ENCODE measurements around the gene PRKG1.
"Not testable (repeated sequence)": the region's sequence is repeated elsewhere in the genome, so short reads cannot be mapped to it uniquely, and the experiment has no call there.

PRKG1 gene

DNA sequence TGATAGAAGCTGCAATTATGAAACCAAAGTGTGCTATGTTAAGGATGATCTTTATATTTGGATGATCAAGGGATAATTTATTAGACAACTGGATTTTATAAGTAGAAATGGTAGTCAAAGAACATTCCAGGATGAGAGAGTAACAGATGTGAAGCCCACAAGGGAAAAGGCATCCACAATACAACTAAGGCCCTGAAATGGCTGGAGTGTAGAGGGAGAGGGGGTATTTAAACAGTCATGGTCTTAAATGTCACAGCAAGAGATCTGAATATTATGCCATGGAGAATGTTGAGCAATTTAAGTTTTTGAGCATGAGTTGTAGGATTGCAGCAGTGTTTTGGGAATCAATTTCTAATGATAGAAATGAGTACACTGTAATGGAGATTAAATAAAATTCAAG, 957.5 kb downstream of the PRKG1 start:
- H3K27me3 Mint-ChIP-seq, result no peaks in the 10 kb centered on the region
- no peak overlapping the region for H3K4me3 Mint-ChIP-seq
- H3K9me3 Mint-ChIP-seq, result peaks cover 12% of the 10 kb centered on the region
- H3K27ac Mint-ChIP-seq (ENCODE audit: low read depth), result no peak overlapping the region
- DNase-seq (ENCODE audit: low spot score in 2 of 2) (no peak), ATAC-seq (replicated peaks; ENCODE audit: extremely low read depth, poor library complexity, severe bottlenecking) (no peak)
- no peaks in the 10 kb centered on the region for H3K4me1 Mint-ChIP-seq
- H3K36me3 Mint-ChIP-seq (ENCODE audit: insufficient read depth), result no peaks in the 10 kb centered on the region

DNA sequence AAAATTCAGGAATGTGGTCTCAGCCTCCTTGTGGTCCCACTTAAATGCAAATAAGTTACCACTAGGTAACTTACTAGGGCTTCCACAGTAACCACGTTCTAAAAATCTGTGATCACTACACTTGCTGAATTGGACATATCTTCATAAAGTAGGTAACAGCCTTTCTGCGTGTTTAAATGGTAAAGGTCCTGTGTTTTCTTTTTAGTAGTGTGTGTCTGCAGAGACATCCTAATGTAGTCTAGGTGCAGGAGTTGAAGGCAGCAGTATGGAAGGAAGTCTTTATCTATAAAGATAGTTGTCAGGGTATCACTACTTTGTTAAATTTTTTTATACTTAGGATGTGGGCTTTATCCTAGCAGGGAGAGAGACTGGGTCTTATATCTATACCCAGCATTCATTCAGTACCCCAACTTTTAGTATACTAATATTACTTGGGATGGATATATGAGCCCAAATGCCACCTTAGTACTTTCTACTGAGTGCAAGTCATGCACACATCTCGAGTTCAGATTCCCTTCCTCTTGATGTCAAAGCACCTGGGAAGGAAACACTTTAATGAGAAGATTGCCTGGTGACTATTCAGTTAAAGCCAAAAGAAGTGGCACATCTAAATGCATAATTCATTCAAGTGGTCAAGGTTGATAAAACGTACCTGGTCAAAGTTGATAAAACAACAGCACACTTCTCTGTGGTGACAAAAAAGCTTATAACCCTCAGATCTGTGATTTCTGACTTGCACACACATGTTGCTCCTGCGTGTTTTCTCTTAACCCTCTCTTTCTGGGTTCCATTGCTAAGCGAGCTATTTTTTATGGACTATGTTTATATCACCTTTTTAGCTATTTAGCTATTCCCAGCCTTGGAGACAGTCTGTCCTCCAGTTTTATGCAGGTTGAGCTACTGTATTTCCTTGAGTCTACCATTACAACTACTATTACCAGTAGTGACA, 958.7 kb downstream of the PRKG1 start:
- no peaks in the 10 kb centered on the region for H3K36me3 Mint-ChIP-seq (ENCODE audit: insufficient read depth)
- no peaks in the 10 kb centered on the region for H3K4me1 Mint-ChIP-seq
- H3K27me3 Mint-ChIP-seq, result no peaks in the 10 kb centered on the region
- no peak overlapping the region for H3K27ac Mint-ChIP-seq (ENCODE audit: low read depth)
- H3K9me3 Mint-ChIP-seq, result peaks cover 12% of the 10 kb centered on the region
- H3K4me3 Mint-ChIP-seq, result no peak overlapping the region
- no peak for ATAC-seq (replicated peaks; ENCODE audit: extremely low read depth, poor library complexity, severe bottlenecking)
- no peak for DNase-seq (ENCODE audit: low spot score in 2 of 2)

DNA sequence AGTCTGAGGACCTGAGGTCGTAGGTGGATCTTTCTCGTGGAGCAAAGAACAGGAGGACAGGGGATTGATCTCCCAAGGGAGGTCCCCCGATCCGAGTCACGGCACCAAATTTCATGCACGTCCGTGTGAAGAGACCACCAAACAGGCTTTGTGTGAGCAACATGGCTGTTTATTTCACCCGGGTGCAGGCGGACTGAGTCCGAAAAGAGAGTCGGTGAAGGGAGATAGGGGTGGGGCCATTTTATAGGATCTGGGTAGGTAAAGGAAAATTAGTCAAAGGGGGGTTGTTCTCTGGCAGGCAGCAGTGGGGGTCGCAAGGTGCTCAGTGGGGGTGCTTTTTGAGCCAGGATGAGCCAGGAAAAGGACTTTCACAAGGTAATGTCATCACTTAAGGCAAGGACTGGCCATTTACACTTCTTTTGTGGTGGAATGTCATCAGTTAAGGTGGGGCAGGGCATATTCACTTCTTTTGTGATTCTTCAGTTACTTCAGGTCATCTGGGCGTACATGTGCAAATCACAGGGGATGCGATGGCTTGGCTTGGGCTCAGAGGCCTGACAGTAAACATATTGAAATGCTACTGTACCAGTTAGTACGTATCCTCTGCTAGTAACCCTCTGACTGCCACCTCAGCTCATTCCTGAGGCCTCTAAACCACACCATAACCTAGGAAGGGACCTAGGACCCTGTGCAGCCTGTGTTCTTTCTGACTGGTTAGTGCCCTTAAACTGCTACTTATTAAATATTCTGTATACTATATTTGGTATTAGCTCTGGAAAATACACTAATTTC, 964.9 kb downstream of the PRKG1 start:
- H3K27ac Mint-ChIP-seq (ENCODE audit: low read depth); H3K4me1 Mint-ChIP-seq; H3K27me3 Mint-ChIP-seq; ATAC-seq (replicated peaks; ENCODE audit: extremely low read depth, poor library complexity, severe bottlenecking); H3K4me3 Mint-ChIP-seq; H3K9me3 Mint-ChIP-seq; H3K36me3 Mint-ChIP-seq (ENCODE audit: insufficient read depth); DNase-seq (ENCODE audit: low spot score in 2 of 2): not testable (repeated sequence)

- no peaks in the 10 kb centered on the region for H3K4me1 Mint-ChIP-seq
- H3K9me3 Mint-ChIP-seq, result peaks cover 2% of the 10 kb centered on the region
- H3K27me3 Mint-ChIP-seq, result no peaks in the 10 kb centered on the region
- peaks cover 2% of the 10 kb centered on the region for H3K36me3 Mint-ChIP-seq (ENCODE audit: insufficient read depth)
- ATAC-seq (replicated peaks; ENCODE audit: extremely low read depth, poor library complexity, severe bottlenecking) (no peak), DNase-seq (ENCODE audit: low spot score in 2 of 2) (no peak)
- no peak overlapping the region for H3K27ac Mint-ChIP-seq (ENCODE audit: low read depth)
- no peak overlapping the region for H3K4me3 Mint-ChIP-seq
These were observed 966.2 kb downstream of the PRKG1 start for GRCh38 chr10:52040486-52040885.

GRCh38 chr10:52043811-52044210, 969.5 kb downstream of the PRKG1 start:
- no peaks in the 10 kb centered on the region for H3K27me3 Mint-ChIP-seq
- peaks cover 2% of the 10 kb centered on the region for H3K36me3 Mint-ChIP-seq (ENCODE audit: insufficient read depth)
- H3K27ac Mint-ChIP-seq (ENCODE audit: low read depth), result no peak overlapping the region
- H3K4me3 Mint-ChIP-seq, result no peak overlapping the region
- no peaks in the 10 kb centered on the region for H3K9me3 Mint-ChIP-seq
- DNase-seq (ENCODE audit: low spot score in 2 of 2) (no peak), ATAC-seq (replicated peaks; ENCODE audit: extremely low read depth, poor library complexity, severe bottlenecking) (no peak)
- H3K4me1 Mint-ChIP-seq, result no peaks in the 10 kb centered on the region

- Mint-ChIP-seq H3K4me1 (no peaks in the 10 kb centered on the region), H3K27me3 (no peaks in the 10 kb centered on the region), H3K4me3 (no peak overlapping the region), H3K27ac (ENCODE audit: low read depth) (no peak overlapping the region), H3K36me3 (ENCODE audit: insufficient read depth) (peaks cover 2% of the 10 kb centered on the region), H3K9me3 (peaks cover 7% of the 10 kb centered on the region)
- DNase-seq (ENCODE audit: low spot score in 2 of 2), result no peak
- ATAC-seq (replicated peaks; ENCODE audit: extremely low read depth, poor library complexity, severe bottlenecking), result no peak
These were observed 973.8 kb downstream of the PRKG1 start for GRCh38 chr10:52048051-52048450.

GRCh38 chr10:52050429-52051047, 976.3 kb downstream of the PRKG1 start:
- Mint-ChIP-seq H3K27me3 (no peaks in the 10 kb centered on the region), H3K36me3 (ENCODE audit: insufficient read depth) (no peaks in the 10 kb centered on the region)
- ATAC-seq (replicated peaks; ENCODE audit: extremely low read depth, poor library complexity, severe bottlenecking), result no peak

GRCh38 chr10:52053497-52053896, 979.2 kb downstream of the PRKG1 start:
- DNase-seq (ENCODE audit: low spot score in 2 of 2) (no peak), ATAC-seq (replicated peaks; ENCODE audit: extremely low read depth, poor library complexity, severe bottlenecking) (no peak)
- H3K27ac Mint-ChIP-seq (ENCODE audit: low read depth), result no peak overlapping the region
- H3K4me1 Mint-ChIP-seq, result no peaks in the 10 kb centered on the region
- H3K27me3 Mint-ChIP-seq, result no peaks in the 10 kb centered on the region
- H3K4me3 Mint-ChIP-seq, result no peak overlapping the region
- H3K9me3 Mint-ChIP-seq, result peaks cover 7% of the 10 kb centered on the region
- H3K36me3 Mint-ChIP-seq (ENCODE audit: insufficient read depth), result no peaks in the 10 kb centered on the region

More at GRCh38 chr10:52050429-52051047, 976.3 kb downstream of the PRKG1 start:
- Mint-ChIP-seq H3K4me3 (no peak overlapping the region), H3K27ac (ENCODE audit: low read depth) (no peak overlapping the region), H3K4me1 (no peaks in the 10 kb centered on the region), H3K9me3 (peaks cover 7% of the 10 kb centered on the region)
- no peak for DNase-seq (ENCODE audit: low spot score in 2 of 2)

- Mint-ChIP-seq H3K9me3 (no peaks in the 10 kb centered on the region), H3K4me1 (no peaks in the 10 kb centered on the region), H3K27me3 (no peaks in the 10 kb centered on the region), H3K27ac (ENCODE audit: low read depth) (no peak overlapping the region), H3K36me3 (ENCODE audit: insufficient read depth) (no peaks in the 10 kb centered on the region), H3K4me3 (no peak overlapping the region)
- no peak for DNase-seq (ENCODE audit: low spot score in 2 of 2)
- ATAC-seq (replicated peaks; ENCODE audit: extremely low read depth, poor library complexity, severe bottlenecking), result no peak
These were observed 982.0 kb downstream of the PRKG1 start for GRCh38 chr10:52056291-52056690.

GRCh38 chr10:52059089-52059488, 984.8 kb downstream of the PRKG1 start:
- H3K4me3 Mint-ChIP-seq, result no peak overlapping the region
- DNase-seq (ENCODE audit: low spot score in 2 of 2), result no peak
- no peaks in the 10 kb centered on the region for H3K4me1 Mint-ChIP-seq
- no peak overlapping the region for H3K27ac Mint-ChIP-seq (ENCODE audit: low read depth)
- H3K36me3 Mint-ChIP-seq (ENCODE audit: insufficient read depth), result no peaks in the 10 kb centered on the region
- H3K9me3 Mint-ChIP-seq, result no peaks in the 10 kb centered on the region
- no peaks in the 10 kb centered on the region for H3K27me3 Mint-ChIP-seq
- no peak for ATAC-seq (replicated peaks; ENCODE audit: extremely low read depth, poor library complexity, severe bottlenecking)

DNA sequence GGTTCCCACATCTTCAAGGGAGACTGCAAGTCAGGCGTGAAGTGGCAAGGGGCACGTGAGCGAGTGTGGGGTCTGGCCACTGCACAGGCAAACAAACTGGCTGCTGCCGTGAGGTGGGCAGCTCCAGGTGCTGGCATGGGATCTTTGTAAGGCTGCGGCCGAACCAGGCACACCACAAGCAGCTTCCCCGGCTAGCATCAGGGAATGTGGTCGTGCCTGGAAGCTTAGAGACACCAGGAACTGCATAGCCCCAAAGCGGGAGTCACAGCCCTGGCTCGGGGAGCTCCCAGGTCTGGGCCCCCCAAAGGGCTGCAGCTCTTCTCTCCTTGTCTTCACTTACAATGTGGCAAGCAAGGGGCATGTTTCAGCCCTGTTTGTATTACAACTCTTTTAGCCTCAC, 988.9 kb downstream of the PRKG1 start:
- ATAC-seq (replicated peaks; ENCODE audit: extremely low read depth, poor library complexity, severe bottlenecking) (no peak), DNase-seq (ENCODE audit: low spot score in 2 of 2) (no peak)
- Mint-ChIP-seq H3K36me3 (ENCODE audit: insufficient read depth) (no peaks in the 10 kb centered on the region), H3K9me3 (peaks cover 2% of the 10 kb centered on the region), H3K4me3 (no peak overlapping the region), H3K27ac (ENCODE audit: low read depth) (no peak overlapping the region), H3K27me3 (no peaks in the 10 kb centered on the region), H3K4me1 (no peaks in the 10 kb centered on the region)

DNA sequence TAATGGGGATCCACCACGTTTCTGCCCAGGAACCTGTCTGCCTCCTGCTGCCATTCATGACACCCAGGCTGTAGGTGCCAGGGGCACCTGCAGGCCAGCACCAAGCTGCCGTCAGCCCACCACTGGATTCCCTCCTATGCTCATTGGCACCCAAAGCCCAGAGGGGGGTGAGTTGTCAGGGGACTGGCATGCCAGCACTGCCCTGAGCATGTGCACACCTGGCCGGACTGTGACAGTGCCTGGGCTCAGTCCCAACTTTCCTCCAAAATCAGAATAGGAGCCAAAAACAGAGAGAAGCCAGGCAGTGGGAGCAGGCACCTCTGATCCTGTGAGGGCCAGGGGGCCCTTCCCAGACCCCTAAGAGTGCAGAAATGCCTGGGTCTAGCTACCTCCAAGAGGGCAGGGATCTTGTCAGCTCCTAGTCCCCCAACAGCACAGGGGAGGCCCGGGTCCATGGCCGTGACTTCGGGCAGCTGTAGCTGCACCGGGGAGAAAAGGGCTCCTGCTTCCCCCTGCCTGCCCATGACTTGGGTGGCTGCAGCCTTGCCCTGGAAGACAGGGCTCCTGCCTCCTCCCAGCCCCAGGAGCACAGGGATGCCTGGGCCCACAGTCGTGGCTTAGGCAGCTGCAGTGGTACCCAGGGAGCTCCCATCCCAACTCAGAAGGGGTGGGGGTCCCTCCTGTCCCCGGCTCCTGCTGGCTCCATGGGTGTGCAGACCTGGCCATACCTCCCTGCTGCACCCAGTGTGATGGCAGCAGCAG, 990.0 kb downstream of the PRKG1 start:
- Mint-ChIP-seq H3K27me3 (no peaks in the 10 kb centered on the region), H3K9me3 (peaks cover 6% of the 10 kb centered on the region), H3K27ac (ENCODE audit: low read depth) (no peak overlapping the region), H3K36me3 (ENCODE audit: insufficient read depth) (no peaks in the 10 kb centered on the region), H3K4me1 (no peaks in the 10 kb centered on the region), H3K4me3 (no peak overlapping the region)
- DNase-seq (ENCODE audit: low spot score in 2 of 2), result no peak
- no peak for ATAC-seq (replicated peaks; ENCODE audit: extremely low read depth, poor library complexity, severe bottlenecking)
